HepG2 (cell line): ENCODE measurements around the gene ERMARD. TPM values are rescaled to one million over a fixed set of nuclear protein-coding genes. Genes with fewer than 3 reads are reported as not detected.

ENCODE experiments used
- ATAC-seq: fragments of 200-7000 bp; cut with Tn5 transposase; 3 replicates; pipeline ENCODE4 v1.9.1; 2020; ENCODE audit warnings: mild to moderate bottlenecking, moderate library complexity
- BruUV-seq: library from RNA; stranded (reverse); fragments of 400-500 nt; replicated peaks from 2 replicates; lab custom pipeline; 2021; lab: Mats Ljungman, UMichigan
- CTCF ChIA-PET: fragments of 300-600 bp; formaldehyde crosslinking; extraction: SDS; loops from one replicate; lab custom pipeline; 2021; ENCODE audit warnings: low total read pairs, inconsistent platforms, low intra/inter-chr PET ratio; lab: Yijun Ruan, JAX
- POLR2A ChIA-PET: fragments of 350-600 bp; sonication (Branson Sonifier 250); formaldehyde crosslinking; loops from one replicate; lab custom pipeline; 2020; ENCODE audit warnings: antibody characterized with exemption, inconsistent platforms; lab: Yijun Ruan, JAX
- DNase-seq: peaks from one replicate; pipeline ENCODE4 v3.0.0-alpha.2; 2015; ENCODE audit warnings: low spot score
- FAIRE-seq: peaks from 3 replicates; lab custom pipeline; 2011; peaks lifted over from hg19 to GRCh38; lab: Jason Lieb, UNC
- H2AFZ ChIP-seq: one replicate; pipeline ENCODE4 v1.6.1; 2011; ENCODE audit warnings: low read length, inconsistent platforms
- H3K27ac ChIP-seq: fragments of 300-600 bp; 3 replicates; pipeline ENCODE4 v1.8.0; 2011; ENCODE audit warnings: mixed run types, mild to moderate bottlenecking, mixed read lengths, low read length, inconsistent platforms; ENCODE audit not compliant: insufficient read depth; ENCODE audit errors: extremely low read length
- H3K27me3 ChIP-seq, 2 experiments: fragments of 200-600 bp in 1 of 2; 2 replicates in 1 of 2; 3 replicates in 1 of 2; pipeline versions ENCODE4 v1.6.0 to v1.8.0; 2011; ENCODE audit warnings: low read length in 2 of 2, mild to moderate bottlenecking in 2 of 2, moderate library complexity in 2 of 2, inconsistent platforms in 1 of 2; ENCODE audit not compliant: insufficient read depth in 2 of 2, control insufficient read depth in 1 of 2
- H3K36me3 ChIP-seq, 2 experiments: fragments of 200-600 bp in 1 of 2; replicated peaks in 1 of 2; 2 replicates in 1 of 2; 3 replicates in 1 of 2; pipeline versions ENCODE4 v1.5.1 to v1.8.0; 2011; ENCODE audit warnings: low read length in 2 of 2, inconsistent platforms in 1 of 2; ENCODE audit not compliant: insufficient read depth in 2 of 2, control insufficient read depth in 1 of 2
- H3K4me1 ChIP-seq: 2 replicates; pipeline ENCODE4 v1.5.1; 2012; ENCODE audit warnings: low read length, inconsistent platforms; ENCODE audit not compliant: insufficient read depth
- H3K4me2 ChIP-seq: 2 replicates; pipeline ENCODE4 v1.6.0; 2011; ENCODE audit warnings: low read depth, low read length, inconsistent platforms
- H3K4me3 ChIP-seq, 3 experiments: fragments of 200-600 bp in 1 of 3; sonication (generic), shearing (Covaris generic) in 1 of 3; replicated peaks in 1 of 3; 2 replicates each; pipeline ENCODE4 v1.5.1; 2011 to 2016; ENCODE audit warnings: low read length in 3 of 3, inconsistent platforms in 2 of 3, low read depth in 2 of 3, mild to moderate bottlenecking in 2 of 3, control low read depth in 1 of 3, mixed read lengths in 1 of 3; ENCODE audit not compliant: insufficient read depth in 1 of 3
- H3K79me2 ChIP-seq: one replicate; pipeline ENCODE4 v1.6.1; 2011; ENCODE audit warnings: low read length, inconsistent platforms; ENCODE audit not compliant: insufficient read depth
- H3K9ac ChIP-seq: 2 replicates; pipeline ENCODE4 v1.6.0; 2011; ENCODE audit warnings: mild to moderate bottlenecking, low read depth, low read length, inconsistent platforms; ENCODE audit not compliant: insufficient read depth
- H3K9me3 ChIP-seq: 2 replicates; pipeline ENCODE4 v1.5.1; 2012; ENCODE audit warnings: mild to moderate bottlenecking, low read length
- H4K20me1 ChIP-seq: 2 replicates; pipeline ENCODE4 v1.6.0; 2011; ENCODE audit warnings: inconsistent platforms, mild to moderate bottlenecking, low read length, moderate library complexity; ENCODE audit not compliant: insufficient read depth
- FOXO4 ChIP-seq: sonication (generic); formaldehyde crosslinking; conservative IDR thresholded peaks from 2 replicates; pipeline ENCODE4 v1.8.1; 2023; ENCODE audit warnings: missing genetic modification reagents
- MAF1 ChIP-seq: sonication (generic); formaldehyde crosslinking; IDR thresholded peaks from 2 replicates; pipeline ENCODE4 v1.5.0; 2020; ENCODE audit warnings: missing genetic modification reagents, borderline replicate concordance
- PHF20 ChIP-seq: sonication (generic); formaldehyde crosslinking; IDR thresholded peaks from 2 replicates; pipeline ENCODE4 v1.5.0; 2020; ENCODE audit warnings: mild to moderate bottlenecking, missing genetic modification reagents
- POGK ChIP-seq: sonication (generic); formaldehyde crosslinking; conservative IDR thresholded peaks from 2 replicates; pipeline ENCODE4 v1.8.0; 2022; ENCODE audit warnings: mild to moderate bottlenecking, moderate library complexity, missing genetic modification reagents
- TMF1 ChIP-seq: sonication (generic); formaldehyde crosslinking; IDR thresholded peaks from 2 replicates; pipeline ENCODE4 v1.8.1; 2022; ENCODE audit warnings: low read depth, missing genetic modification reagents
- ZNF547 ChIP-seq: sonication (generic); formaldehyde crosslinking; IDR thresholded peaks from 2 replicates; pipeline ENCODE4 v1.5.1; 2020; ENCODE audit warnings: mild to moderate bottlenecking, missing genetic modification reagents
- WGBS: methylation state at CpG from one replicate; pipeline ENCODE4 v1.1.6; 2017; ENCODE audit warnings: low lambda C conversion rate; 5-methylcytosine and 5-hydroxymethylcytosine counted together
- in situ Hi-C: cut with HindIII; loops from 2 replicates; pipeline ENCODE4 v1.10.0; 2017; ENCODE audit warnings: low pct_unique_long_range_greater_than_20kb; ENCODE audit not compliant: extremely low pct_ligation_motif_present
- intact Hi-C: fragments of 100-400 bp; cut with micrococcal nuclease; formaldehyde crosslinking; loops from one replicate; pipeline ENCODE4 v1.10.0; 2022; ENCODE audit not compliant: unreplicated experiment
- polyA plus RNA-seq, 8 experiments: library from polyadenylated mRNA; depleted of rRNA in 3 of 8; stranded (reverse) in 7 of 8; unstranded in 1 of 8; fragments of >200 nt; fragmentation: Illumina TruSeq in 4 of 8; extraction: Trizol in 4 of 8; gene quantifications; 2 replicates each; pipeline versions ENCODE4 v1.2.1 to v1.2.3, GENCODE V29; 2011 to 2016; ENCODE audit warnings: low read depth in 4 of 8, missing spikeins in 1 of 8, mixed read lengths in 1 of 8; ENCODE audit not compliant: insufficient read depth in 1 of 8
- total RNA-seq, 5 experiments: library from RNA; depleted of rRNA; stranded (reverse); fragments of >200 nt; fragmentation: Illumina TruSeq; extraction: Trizol; gene quantifications; 2 replicates each; pipeline ENCODE4 v1.2.3, GENCODE V29; 2016; ENCODE audit warnings: low read depth in 1 of 5

The ERMARD gene
- total and polyA plus RNA-seq, 2 of the 13 experiments (the other 11 are each of a cell fraction or from before 2014, with no cell fraction given): 8.8 to 10.7 TPM

- no peak for DNase-seq
- Histone ChIP-seq H3K9ac (no peak overlapping the region), H3K27me3 (peaks cover 0 to 4% of the 10 kb centered on the region in 2 experiments; a peak in 1 of 5 replicates), H4K20me1 (no peaks in the 10 kb centered on the region), H3K36me3 (no peaks in the 10 kb centered on the region), H3K4me1 (no peaks in the 10 kb centered on the region), H3K9me3 (no peaks in the 10 kb centered on the region), H3K4me3 (no peak overlapping the region), H3K27ac (no peak overlapping the region), H3K79me2 (no peaks in the 10 kb centered on the region), H2AFZ (no peak overlapping the region), H3K4me2 (no peak overlapping the region)
- TF ChIP-seq PHF20 (CRISPR knock-in tag): no peak
- no peak for TF ChIP-seq ZNF547
- no peak for TF ChIP-seq TMF1 (CRISPR knock-in tag)
- no peak for FAIRE-seq
- no peak for ATAC-seq
- BruUV-seq: no TSS peak
- in situ Hi-C loops: no loop called here
- intact Hi-C loops: no loop called here
- WGBS: 80% methylated on average over 8 of the region's 9 CpGs
- CTCF ChIA-PET: no interaction called here
- POLR2A ChIA-PET: no interaction called here
Observed at GRCh38 chr6:169824021-169824420, 72.6 kb downstream of the ERMARD start.

- ChIA-PET POLR2A (no interaction called here), CTCF (no interaction called here)
- Histone ChIP-seq H3K27ac (no peak overlapping the region), H3K79me2 (no peaks in the 10 kb centered on the region), H3K9me3 (no peaks in the 10 kb centered on the region), H3K9ac (no peak overlapping the region), H2AFZ (no peak overlapping the region), H3K36me3 (no peaks in the 10 kb centered on the region), H3K4me1 (no peaks in the 10 kb centered on the region), H3K27me3 (peaks cover 0 to 4% of the 10 kb centered on the region in 2 experiments; a peak in 1 of 5 replicates), H4K20me1 (no peaks in the 10 kb centered on the region), H3K4me2 (no peak overlapping the region), H3K4me3 (no peak overlapping the region)
- TF ChIP-seq MAF1 (CRISPR knock-in tag): no peak
- no peak for TF ChIP-seq POGK (CRISPR knock-in tag)
- no peak for TF ChIP-seq FOXO4
- intact Hi-C loops: no loop called here
- FAIRE-seq (no peak), ATAC-seq (no peak; the same call in 2 of the 3 replicates), DNase-seq (no peak)
- 79% methylated on average over 11 of the region's 15 CpGs for WGBS
- in situ Hi-C loops: no loop called here
- BruUV-seq: no TSS peak
Observed at GRCh38 chr6:169824848-169825557, 73.6 kb downstream of the ERMARD start.
